ENCODE measurements around the gene TIGD3.

GRCh38 chr11:65393513-65394079 lies 39.0 kb downstream of the TIGD3 start:
- TF ChIP-seq POLR2A (IDR thresholded peaks at IDR 0.05; ENCODE audit: low read length) = no peak
- TF ChIP-seq GATA1 (IDR thresholded peaks at IDR 0.05; ENCODE audit: low read depth, low read length) = no peak
